DLD1 (cell line): ENCODE measurements around the gene RYR2.

Source experiments
- in situ Hi-C: cut with HindIII; loops from 2 replicates; pipeline ENCODE4 v1.10.0; 2017; ENCODE audit warnings: low sequenced_read_pairs

Gene RYR2

DNA sequence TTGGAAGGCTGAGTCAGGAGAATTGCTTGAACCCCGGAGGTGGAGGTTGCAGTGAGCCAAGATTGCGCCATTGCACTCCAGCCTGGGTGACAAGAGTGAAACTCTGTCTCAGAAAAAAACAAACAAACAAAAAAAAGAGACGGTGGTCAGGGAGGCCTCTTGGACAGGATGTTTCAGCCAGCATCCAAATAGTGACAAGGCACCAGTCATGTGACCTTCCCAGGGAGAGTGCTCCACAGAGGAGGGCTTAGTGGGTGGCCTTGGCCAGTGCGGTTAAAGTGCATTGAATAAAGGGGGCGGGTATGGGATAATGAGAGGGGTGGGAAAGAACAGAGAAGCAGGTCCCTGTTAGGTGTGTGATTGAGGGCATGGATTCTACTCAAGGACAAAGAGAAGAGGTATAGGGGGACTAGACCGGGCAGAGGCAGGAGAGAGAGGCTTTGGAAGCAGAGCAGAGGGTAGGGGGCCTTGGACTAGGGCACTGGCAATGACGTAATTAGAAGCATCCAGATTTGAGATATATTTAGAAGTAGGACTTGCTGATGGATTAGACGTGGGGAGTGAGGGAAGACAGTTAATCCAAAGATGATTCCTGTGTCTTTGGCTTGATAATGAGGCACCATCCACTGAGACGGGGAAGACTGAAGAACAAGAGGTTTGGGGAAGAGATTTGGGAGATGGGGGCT lies 12.0 kb upstream of the RYR2 start:
- in situ Hi-C loops: no loop called here

DNA sequence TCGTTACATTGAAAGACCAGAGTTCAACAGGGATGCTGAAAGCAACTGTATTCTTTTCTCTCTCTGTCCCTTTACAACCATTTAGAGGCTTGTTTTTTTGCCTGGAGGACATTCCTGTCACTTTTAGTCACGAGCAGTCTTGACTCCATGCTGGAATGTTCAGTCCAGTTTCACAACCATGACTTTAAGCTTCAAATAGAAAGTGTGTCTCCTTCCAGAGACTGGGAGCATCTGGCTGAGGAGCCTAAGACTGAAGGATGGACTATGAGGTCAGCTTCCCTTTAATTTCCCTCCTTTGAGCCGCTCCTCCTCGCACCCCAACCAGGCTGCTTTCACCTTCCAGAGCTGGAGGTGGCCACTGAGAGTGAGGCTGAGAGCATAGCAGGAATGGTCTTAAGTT lies 10.5 kb upstream of the RYR2 start:
- in situ Hi-C loops: no loop called here

DNA sequence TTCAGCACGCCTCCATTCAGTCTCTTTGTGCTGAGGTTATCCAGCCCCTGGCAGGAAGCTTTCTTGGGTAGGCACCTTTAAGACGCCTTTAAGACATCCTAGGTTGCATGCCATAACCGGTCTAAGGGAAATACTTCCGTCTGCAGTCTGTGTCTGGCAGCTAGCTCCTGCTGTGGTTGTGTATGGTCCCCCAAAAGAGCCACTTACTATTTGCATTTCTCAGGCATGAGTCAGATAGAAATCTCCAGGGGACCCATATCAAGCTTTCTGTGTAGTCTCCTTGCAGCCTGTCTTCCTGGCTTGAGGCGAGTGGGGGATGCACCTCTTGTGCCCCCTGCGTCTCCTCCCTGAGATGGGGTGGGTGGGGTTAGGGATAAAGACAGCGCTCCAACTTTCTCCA lies 10.0 kb upstream of the RYR2 start:
- in situ Hi-C loops: no loop called here

DNA sequence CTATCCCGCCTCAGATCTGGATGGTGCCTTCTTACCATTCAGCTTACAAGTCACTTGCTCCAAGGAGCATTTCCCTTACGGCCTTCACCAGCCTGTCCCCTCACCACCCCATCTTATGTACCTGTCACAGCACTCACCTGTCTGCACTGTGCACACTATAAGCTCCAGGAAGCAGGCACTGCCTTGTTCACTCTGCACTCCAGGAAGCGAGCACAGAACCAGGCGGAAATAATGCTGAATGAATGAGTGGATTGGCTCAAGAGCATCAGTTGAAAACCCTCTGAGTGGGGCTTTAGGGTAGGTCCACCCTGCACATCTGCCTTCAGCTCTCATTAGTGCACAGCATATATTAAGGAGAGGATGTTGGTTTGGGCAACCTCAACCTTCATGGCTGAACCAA lies 8.9 kb upstream of the RYR2 start:
- in situ Hi-C loops: no loop called here

DNA sequence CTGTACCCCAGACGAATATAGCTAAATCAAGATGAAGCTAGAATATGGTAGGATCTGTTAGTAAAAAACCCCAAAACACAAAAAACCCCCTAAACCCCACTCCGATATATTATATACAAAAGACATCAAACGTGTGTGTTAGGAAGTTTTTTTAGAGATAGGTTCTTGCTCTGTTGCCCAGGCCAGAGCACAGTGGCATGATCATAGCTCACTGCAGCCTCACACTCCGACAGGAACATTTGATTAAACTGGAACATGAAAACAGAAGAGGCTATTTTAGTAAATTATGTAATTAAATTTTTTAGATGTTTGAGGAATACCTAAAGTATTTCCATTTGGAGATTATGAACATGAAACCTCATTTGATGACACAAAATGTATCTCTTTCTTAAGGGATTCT lies 8.2 kb upstream of the RYR2 start:
- in situ Hi-C loops: no loop called here

DNA sequence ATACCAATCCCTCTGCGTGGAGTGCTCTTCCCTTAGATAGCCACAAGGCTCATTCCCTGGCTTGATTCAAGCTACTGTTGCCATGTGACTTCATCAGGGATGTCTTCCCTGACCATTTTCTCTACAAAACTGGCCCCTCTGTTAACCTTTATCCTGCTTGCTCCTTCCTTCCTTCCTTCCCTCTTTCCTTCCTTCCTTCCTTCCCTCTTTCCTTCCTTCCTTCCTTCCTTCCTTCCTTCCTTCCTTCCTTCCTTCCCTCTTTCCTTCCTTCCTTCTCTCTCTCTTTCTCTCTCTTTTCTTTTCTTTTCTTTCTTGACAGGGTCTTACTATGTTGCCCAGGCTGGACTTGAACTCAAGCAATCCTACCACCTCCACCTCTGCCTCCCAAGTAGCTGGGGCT lies 6.2 kb upstream of the RYR2 start:
- in situ Hi-C loops: no loop called here

DNA sequence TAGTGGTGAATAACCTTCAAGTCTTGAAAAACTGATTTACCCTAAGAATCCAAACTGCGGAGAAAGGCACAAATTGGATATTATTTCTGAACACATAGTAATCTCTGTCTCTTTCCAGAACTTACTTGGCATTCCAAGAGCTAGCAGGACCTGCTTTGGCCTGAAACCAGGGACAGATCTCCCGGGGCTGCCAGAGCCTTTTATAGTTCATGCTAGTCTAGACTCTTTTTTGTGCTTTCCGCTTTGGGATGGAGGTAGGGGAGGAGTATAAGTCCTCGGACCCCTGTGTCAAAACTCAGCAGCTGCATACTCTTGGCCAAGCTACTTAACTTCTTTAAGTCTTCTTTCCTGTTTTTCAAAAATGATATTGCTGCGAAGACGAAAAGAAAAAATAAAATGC lies 3.8 kb upstream of the RYR2 start:
- in situ Hi-C loops: no loop called here

GRCh38 chr1:237040823-237041222 lies 1.2 kb upstream of the RYR2 start:
- in situ Hi-C loops: no loop called here

DNA sequence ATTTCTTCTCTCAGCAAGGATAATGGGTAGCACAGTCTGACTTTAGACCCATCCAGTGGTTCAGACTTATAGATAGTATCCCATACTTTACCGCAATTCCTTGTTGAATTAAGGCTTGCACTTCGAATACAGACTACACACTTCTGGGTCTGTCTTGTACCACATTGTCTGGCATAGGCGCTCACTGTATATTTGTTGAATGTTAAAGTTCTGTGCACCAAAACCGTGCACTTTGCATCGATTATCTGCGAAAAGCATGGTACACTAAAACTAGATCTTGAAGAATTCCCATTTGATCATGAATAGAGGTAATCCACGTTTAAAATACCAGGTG lies 556 bp upstream of the RYR2 start:
- in situ Hi-C loops: no loop called here

GRCh38 chr1:237042526-237042891 lies 525 bp downstream of the RYR2 start:
- in situ Hi-C loops: no loop called here

DNA sequence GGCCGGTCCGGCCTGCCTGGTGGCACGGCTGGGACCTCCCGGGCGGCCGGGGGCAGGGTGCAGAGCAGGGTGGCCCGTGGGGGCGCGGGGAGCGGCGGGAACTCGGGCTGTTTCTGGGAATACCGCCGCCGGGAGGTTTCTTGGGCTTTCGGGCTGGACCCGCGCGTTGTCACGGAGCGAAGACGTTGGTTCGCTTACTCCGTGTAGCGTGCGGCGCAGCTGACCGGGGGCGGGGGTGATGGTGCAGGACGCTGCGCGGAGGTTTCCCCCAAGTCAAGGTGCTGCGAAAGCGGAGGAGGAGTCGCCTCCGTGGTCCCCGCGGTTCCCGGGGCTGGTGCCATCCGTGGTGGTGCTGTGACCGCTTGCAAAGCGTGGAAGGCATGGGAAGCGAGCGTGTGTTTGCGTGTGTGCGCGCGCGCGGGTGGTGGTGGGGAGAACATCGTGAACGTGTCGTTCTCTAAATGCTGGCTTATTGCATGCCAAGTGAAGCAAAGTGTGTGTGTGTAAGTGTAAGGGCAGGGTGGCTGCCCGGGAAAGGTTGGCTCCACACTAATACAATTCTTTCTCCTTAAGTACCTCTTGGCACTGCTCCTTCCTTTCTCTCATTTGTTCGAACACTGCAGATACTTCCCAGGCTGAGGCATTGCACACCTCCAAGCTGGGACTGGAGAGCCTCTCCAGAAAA lies 1.1 kb downstream of the RYR2 start:
- in situ Hi-C loops: no loop called here

DNA sequence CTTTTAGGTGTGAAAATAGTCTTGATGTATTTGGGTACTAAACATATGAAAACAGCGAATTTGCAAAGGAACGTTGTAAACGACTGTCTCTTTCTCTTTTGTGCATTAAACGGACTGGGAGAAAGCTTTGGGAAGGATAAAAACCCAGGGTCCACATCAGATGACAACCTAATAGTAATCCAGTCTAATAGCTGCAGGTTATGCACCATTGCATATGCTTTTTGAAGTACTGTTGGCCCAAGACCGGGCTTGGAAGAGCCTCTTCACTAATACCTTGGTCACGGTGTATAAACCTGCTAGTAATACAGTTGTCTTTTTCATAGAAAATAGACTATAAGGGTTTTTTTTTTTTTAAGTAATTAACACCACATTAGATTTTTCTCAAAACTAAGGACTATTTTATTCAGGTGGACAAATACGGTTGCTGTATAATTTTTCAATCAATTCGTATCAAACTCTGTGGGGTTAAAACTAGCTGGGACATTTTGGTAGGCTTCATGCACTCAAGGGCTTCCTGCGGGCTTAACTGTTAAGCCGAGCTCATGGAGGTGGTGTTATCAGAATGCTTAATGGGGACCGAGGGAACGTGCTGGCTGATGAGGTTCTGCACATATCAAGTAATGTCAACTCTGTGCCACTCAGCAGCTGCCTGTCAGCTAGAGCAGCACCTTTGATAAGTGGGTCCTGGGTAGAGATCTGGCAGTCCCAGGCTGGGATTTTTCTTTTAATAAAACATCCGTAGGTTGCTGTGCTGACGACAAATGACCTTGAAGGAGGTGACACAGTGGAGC lies 2.1 kb downstream of the RYR2 start:
- in situ Hi-C loops: no loop called here

- in situ Hi-C loops: no loop called here
Measured at GRCh38 chr1:237045278-237046016, 3.5 kb downstream of the RYR2 start.

DNA sequence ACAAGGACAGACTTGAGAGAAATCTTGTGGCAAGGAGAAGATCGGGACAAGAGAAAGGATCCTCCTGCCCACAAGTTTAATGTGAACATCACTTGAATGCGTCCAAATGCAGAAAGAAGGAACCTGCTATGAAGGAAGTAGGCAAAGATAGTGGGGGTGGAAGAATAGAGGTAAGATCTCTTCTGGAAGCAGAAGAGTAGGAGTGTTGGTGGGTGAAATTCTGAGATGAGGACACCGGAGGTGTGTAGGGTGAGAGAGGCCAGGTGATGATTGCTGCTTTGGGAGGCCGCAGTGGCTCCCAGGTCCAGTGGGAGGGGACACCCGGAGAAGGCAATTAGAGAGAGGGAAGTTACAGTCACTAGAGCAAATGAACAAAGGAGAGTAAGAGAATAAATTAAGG lies 6.8 kb downstream of the RYR2 start:
- in situ Hi-C loops: no loop called here

DNA sequence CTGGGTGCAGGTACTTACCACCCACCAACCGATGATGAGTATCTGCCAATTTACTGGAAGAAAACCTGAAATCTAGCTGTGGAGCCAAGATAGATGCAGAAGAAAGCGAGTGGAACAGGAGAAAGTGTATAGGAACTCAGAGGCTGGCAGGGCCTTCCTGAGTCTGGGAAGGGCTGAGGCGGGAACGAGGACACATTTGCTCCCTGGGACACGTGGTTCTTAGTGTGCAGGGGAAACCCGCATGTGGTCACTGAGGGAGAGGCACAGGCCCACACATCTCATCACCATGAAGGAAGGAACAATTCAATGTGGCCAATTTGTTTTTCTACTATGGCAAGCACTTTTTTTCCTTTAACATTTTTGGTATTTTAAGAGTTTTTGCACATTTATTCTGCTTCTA lies 8.2 kb downstream of the RYR2 start:
- in situ Hi-C loops: no loop called here

DNA sequence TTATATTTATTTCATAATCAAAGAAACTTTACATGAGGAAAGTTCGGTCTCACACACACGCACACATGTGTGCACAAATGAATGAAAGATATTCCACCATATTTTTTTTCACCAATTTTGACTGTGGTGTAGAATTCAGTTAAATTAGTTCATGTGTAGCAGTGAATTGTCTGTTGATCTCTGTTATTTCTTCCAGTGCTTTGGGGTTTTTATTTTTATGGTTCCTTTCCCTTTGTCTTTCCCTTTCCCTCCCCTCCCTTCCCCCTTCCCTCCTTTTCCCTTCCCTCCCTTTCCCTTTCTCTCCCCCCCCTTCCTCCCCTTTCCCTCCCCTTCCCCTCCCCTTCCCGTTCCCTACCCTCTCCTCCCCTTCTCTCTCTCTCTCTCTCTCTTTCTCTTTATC lies 8.9 kb downstream of the RYR2 start:
- in situ Hi-C loops: no loop called here

- in situ Hi-C loops: no loop called here
Measured at GRCh38 chr1:237054313-237054712, 12.3 kb downstream of the RYR2 start.

DNA sequence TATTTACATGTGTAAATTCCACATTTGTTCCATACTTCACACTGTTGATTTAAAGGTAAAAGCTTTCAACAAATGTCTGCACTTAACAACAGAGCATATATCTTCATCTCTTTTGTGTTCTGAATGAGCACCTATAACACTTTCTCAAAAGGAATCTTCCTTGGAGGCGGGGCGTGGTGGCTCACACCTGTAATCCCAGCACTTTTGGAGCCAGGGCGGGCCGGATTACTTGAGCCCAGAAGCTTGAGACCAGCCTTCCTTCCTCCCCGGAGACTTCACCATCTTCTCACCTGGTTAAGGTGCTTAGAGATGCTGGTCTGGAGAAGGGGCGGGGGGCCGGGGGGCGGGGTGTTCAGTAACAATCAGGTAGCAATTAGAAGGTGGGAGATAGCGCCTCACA lies 16.5 kb downstream of the RYR2 start:
- in situ Hi-C loops: no loop called here

GRCh38 chr1:237059244-237059643 lies 17.3 kb downstream of the RYR2 start:
- in situ Hi-C loops: no loop called here

GRCh38 chr1:237062976-237063375 lies 21.0 kb downstream of the RYR2 start:
- in situ Hi-C loops: no loop called here

DNA sequence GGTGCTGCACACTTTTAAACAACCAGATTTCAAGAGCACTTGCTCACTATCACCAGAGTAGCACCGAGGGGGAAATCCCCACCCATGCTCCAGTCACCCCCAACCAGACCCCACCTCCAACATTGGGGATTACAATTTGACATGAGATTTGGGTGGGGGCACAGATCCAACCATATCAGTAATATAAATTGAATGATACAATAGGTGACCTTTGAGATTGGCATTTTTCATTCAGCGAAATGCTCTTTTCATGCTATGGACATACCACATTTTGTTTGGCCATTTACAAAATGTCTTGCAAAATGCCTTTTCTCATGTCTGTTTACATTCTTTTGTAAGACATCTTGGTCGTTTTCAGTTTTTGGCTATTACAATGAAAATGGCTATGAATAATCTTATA lies 23.9 kb downstream of the RYR2 start:
- in situ Hi-C loops: no loop called here

DNA sequence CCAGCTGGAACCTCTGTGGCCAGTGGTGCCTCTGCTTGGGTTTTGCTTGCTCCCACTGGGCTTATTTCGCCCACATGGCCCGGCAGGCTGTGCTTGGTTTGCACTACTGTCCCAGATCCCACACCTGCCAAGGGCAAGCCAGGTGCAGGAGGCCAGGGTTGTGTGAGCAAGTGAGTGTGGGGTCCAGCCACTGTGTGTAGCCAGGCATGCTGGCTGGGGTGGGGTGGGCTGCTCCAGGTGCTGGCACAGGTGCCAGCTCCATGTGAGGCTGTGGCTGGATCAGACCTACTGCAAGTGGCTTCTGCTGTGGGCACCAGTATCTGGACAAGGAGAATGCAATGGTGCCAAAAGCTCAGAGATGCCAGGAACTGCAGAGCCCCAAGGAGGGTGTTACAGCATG lies 28.5 kb downstream of the RYR2 start:
- in situ Hi-C loops: no loop called here
